SK-N-SH treated with all-trans-retinoic acid at 6 μM for 48 hours (cell line): ENCODE measurements around the gene TANC2.

ENCODE experiments used
- ARNTL ChIP-seq: fragments of 450-650 bp; formaldehyde crosslinking; IDR thresholded peaks from 2 replicates; pipeline ENCODE4 v1.5.0; 2020; ENCODE audit warnings: low read depth, mild to moderate bottlenecking, moderate library complexity, borderline replicate concordance
- BACH2 ChIP-seq: fragments of 250-450 bp; sonication (Bioruptor Pico); IDR thresholded peaks from 2 replicates; pipeline ENCODE4 v1.9.0; 2021; ENCODE audit warnings: mild to moderate bottlenecking, borderline replicate concordance
- ESRRG ChIP-seq: fragments of 250-450 bp; sonication (Bioruptor Pico); IDR thresholded peaks from 2 replicates; pipeline ENCODE4 v1.6.1; 2021; ENCODE audit warnings: mild to moderate bottlenecking
- ISL1 ChIP-seq: fragments of 250-450 bp; sonication (Bioruptor Pico); IDR thresholded peaks from 2 replicates; pipeline ENCODE4 v2.1.2; 2022; ENCODE audit warnings: mild to moderate bottlenecking, moderate library complexity
- OSR1 ChIP-seq: fragments of 250-450 bp; sonication (Bioruptor Pico); IDR thresholded peaks from 2 replicates; pipeline ENCODE4 v1.8.0; 2022; ENCODE audit warnings: moderate library complexity, mild to moderate bottlenecking, inconsistent platforms
- PPARA ChIP-seq: fragments of 250-450 bp; sonication (Bioruptor Pico); IDR thresholded peaks from 2 replicates; pipeline ENCODE4 v1.5.0; 2020; ENCODE audit warnings: mild to moderate bottlenecking, borderline replicate concordance
- RARB ChIP-seq: fragments of 250-450 bp; sonication (Bioruptor Pico); IDR thresholded peaks from 2 replicates; pipeline ENCODE4 v1.8.0; 2021; ENCODE audit warnings: mild to moderate bottlenecking, moderate library complexity
- TOX ChIP-seq: fragments of 250-450 bp; sonication (Bioruptor Pico); IDR thresholded peaks from 2 replicates; pipeline ENCODE4 v1.8.0; 2021; ENCODE audit warnings: mild to moderate bottlenecking, moderate library complexity, borderline replicate concordance
- TF ChIP-seq, protein P1 (sequence below): fragments of 250-450 bp; sonication (Bioruptor Pico); IDR thresholded peaks from 2 replicates; pipeline ENCODE4 v1.8.0; 2021; ENCODE audit warnings: low read depth, mild to moderate bottlenecking, moderate library complexity, borderline replicate concordance
- TF ChIP-seq, protein P2 (sequence below): fragments of 250-450 bp; sonication (Bioruptor Pico); IDR thresholded peaks from 2 replicates; pipeline ENCODE4 v1.5.1; 2020; ENCODE audit warnings: low read depth, mild to moderate bottlenecking, moderate library complexity
- TF ChIP-seq, protein P3 (sequence below): fragments of 250-450 bp; sonication (Bioruptor Pico); IDR thresholded peaks from 2 replicates; pipeline ENCODE4 v1.5.0; 2020; ENCODE audit warnings: mild to moderate bottlenecking, moderate library complexity

DNA sequence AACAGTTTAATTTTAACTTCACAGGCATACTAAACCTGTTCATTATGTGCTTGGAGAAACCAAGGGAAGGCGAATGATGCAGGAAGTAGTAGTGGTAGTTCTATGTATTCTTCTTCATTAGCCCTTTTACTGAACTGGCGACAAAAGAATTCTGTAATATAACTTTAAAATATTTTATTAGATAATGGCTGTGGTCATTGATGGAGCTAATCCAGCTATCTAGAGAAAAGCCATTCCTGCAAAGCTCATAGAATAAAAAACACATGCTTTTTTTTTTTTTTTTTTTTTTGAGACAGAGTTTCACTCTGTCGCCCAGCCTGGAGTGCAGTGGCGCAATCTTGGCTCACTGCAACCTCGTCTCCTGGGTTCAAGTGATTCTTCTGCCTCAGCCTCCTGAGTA lies 23.5 kb downstream of the TANC2 start:
- TF ChIP-seq PPARA, result no peak
- TF ChIP-seq ISL1 (CRISPR knock-in tag), result no peak
- no peak for TF ChIP-seq RARB (CRISPR knock-in tag)
- no peak for TF ChIP-seq OSR1 (CRISPR knock-in tag)
- no peak for TF ChIP-seq ESRRG (CRISPR knock-in tag)
- no peak for TF ChIP-seq BACH2
- TF ChIP-seq ARNTL, result no peak
- TF ChIP-seq, protein P1, sequence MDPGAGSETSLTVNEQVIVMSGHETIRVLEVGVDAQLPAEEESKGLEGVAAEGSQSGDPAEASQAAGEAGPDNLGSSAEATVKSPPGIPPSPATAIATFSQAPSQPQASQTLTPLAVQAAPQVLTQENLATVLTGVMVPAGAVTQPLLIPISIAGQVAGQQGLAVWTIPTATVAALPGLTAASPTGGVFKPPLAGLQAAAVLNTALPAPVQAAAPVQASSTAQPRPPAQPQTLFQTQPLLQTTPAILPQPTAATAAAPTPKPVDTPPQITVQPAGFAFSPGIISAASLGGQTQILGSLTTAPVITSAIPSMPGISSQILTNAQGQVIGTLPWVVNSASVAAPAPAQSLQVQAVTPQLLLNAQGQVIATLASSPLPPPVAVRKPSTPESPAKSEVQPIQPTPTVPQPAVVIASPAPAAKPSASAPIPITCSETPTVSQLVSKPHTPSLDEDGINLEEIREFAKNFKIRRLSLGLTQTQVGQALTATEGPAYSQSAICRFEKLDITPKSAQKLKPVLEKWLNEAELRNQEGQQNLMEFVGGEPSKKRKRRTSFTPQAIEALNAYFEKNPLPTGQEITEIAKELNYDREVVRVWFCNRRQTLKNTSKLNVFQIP (CRISPR knock-in tag), result no peak
- TF ChIP-seq, protein P2, sequence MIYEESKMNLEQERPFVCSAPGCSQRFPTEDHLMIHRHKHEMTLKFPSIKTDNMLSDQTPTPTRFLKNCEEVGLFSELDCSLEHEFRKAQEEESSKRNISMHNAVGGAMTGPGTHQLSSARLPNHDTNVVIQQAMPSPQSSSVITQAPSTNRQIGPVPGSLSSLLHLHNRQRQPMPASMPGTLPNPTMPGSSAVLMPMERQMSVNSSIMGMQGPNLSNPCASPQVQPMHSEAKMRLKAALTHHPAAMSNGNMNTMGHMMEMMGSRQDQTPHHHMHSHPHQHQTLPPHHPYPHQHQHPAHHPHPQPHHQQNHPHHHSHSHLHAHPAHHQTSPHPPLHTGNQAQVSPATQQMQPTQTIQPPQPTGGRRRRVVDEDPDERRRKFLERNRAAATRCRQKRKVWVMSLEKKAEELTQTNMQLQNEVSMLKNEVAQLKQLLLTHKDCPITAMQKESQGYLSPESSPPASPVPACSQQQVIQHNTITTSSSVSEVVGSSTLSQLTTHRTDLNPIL (CRISPR knock-in tag), result no peak
- TF ChIP-seq TOX (CRISPR knock-in tag), result no peak
- TF ChIP-seq, protein P3, sequence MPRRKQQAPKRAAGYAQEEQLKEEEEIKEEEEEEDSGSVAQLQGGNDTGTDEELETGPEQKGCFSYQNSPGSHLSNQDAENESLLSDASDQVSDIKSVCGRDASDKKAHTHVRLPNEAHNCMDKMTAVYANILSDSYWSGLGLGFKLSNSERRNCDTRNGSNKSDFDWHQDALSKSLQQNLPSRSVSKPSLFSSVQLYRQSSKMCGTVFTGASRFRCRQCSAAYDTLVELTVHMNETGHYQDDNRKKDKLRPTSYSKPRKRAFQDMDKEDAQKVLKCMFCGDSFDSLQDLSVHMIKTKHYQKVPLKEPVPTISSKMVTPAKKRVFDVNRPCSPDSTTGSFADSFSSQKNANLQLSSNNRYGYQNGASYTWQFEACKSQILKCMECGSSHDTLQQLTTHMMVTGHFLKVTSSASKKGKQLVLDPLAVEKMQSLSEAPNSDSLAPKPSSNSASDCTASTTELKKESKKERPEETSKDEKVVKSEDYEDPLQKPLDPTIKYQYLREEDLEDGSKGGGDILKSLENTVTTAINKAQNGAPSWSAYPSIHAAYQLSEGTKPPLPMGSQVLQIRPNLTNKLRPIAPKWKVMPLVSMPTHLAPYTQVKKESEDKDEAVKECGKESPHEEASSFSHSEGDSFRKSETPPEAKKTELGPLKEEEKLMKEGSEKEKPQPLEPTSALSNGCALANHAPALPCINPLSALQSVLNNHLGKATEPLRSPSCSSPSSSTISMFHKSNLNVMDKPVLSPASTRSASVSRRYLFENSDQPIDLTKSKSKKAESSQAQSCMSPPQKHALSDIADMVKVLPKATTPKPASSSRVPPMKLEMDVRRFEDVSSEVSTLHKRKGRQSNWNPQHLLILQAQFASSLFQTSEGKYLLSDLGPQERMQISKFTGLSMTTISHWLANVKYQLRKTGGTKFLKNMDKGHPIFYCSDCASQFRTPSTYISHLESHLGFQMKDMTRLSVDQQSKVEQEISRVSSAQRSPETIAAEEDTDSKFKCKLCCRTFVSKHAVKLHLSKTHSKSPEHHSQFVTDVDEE (CRISPR knock-in tag), result no peak
